ENCODE measurements around the gene TRIM62. TPM values are rescaled to one million over a fixed set of nuclear protein-coding genes. Genes with fewer than 3 reads are reported as not detected.
A peak's percentile ranks its signal among the peaks of the same experiment; 100 is the strongest.

The TRIM62 gene
- total RNA-seq, 1 donor from 2014 or later: 2.3 TPM

DNA sequence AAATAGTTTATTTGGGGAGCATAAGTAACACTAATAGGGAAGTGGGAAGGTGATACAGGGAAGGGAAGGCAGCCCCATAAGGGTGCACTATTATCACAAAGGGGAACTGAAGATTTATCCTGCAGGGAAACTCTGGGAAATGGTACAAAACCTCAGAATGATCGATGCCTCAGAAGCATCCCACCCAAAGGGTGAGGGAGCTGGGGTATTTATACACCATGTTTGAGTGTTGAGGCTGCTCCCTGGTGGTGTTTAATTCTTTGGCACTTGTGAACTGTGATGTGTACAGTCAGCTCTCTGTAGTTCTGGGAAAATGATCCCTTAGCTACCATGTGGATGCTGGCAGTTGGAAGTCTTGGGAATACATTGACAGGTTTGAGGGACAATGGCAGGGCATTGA is 5.1 kb upstream of the TRIM62 start:
- intact Hi-C loops (cut with micrococcal nuclease): no loop called here
- no peak for DNase-seq
- Histone ChIP-seq H3K9me3 (replicated peaks) (no peaks in the 10 kb centered on the region), H3K4me3 (no peak overlapping the region), H3K36me3 (no peaks in the 10 kb centered on the region), H3K27me3 (ENCODE audit: low read depth) (no peaks in the 10 kb centered on the region), H3K4me1 (peaks cover 11% of the 10 kb centered on the region), H3K27ac (replicated peaks) (no peak overlapping the region)
- TF ChIP-seq CTCF (IDR thresholded peaks at IDR 0.05; ENCODE audit: borderline replicate concordance): no peak

DNA sequence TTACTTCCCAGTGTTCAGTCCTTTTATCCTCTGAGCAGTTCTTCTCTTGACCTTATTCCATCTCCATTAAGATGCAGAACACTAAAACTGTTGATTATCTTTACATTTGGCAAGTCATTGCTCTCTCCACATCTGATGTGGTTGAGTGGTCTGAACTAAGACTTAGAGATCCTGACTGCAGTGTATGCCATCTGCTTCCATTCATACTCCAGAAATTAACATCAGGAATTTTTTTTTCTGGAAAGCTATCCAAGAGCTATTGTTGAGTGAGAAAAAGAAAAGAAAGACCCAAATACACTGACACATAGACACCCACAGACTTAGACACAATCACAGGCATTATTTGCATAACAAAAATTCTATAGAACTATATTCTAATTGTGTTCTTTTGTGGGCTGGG is 3.7 kb upstream of the TRIM62 start:
- TF ChIP-seq CTCF (IDR thresholded peaks at IDR 0.05; ENCODE audit: borderline replicate concordance): no peak
- Histone ChIP-seq H3K36me3 (no peaks in the 10 kb centered on the region), H3K4me3 (no peak overlapping the region), H3K4me1 (peaks cover 21% of the 10 kb centered on the region), H3K27ac (replicated peaks) (no peak overlapping the region), H3K9me3 (replicated peaks) (no peaks in the 10 kb centered on the region), H3K27me3 (ENCODE audit: low read depth) (no peaks in the 10 kb centered on the region)
- intact Hi-C loops (cut with micrococcal nuclease): no loop called here
- DNase-seq: no peak

GRCh38 chr1:33183306-33183705 is 1.5 kb upstream of the TRIM62 start:
- no peak for TF ChIP-seq CTCF (IDR thresholded peaks at IDR 0.05; ENCODE audit: borderline replicate concordance)
- no peaks in the 10 kb centered on the region for H3K27me3 ChIP-seq (ENCODE audit: low read depth)
- H3K4me3 ChIP-seq: no peak overlapping the region
- H3K36me3 ChIP-seq: no peaks in the 10 kb centered on the region
- H3K9me3 ChIP-seq (replicated peaks): no peaks in the 10 kb centered on the region
- H3K27ac ChIP-seq (replicated peaks): no peak overlapping the region
- no peak for DNase-seq
- H3K4me1 ChIP-seq: peaks cover 29% of the 10 kb centered on the region
- intact Hi-C loops (cut with micrococcal nuclease): no loop called here

DNA sequence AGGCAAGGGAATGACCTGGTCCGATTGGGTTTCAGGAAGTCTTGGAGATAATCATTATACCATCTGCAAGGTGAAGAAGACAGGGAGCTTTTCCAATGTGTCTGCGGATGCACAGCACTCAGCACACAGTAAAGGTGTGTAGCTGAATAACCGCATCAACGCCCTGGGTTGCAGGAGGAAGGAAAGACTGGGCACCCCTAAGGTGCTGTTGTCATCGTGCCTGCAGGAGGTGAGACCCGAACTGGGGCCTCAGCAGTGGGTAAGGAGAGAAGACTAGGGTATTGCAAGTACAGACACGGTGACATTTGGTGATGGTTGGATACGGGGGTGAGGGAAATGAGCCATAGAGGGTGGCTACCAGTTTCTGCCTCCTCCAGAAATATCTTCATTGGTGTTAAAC is 1.1 kb upstream of the TRIM62 start:
- intact Hi-C loops (cut with micrococcal nuclease): no loop called here
- Histone ChIP-seq H3K4me3 (no peak overlapping the region), H3K36me3 (no peaks in the 10 kb centered on the region), H3K9me3 (replicated peaks) (no peaks in the 10 kb centered on the region), H3K27ac (replicated peaks) (peak overlapping the region; percentile 84), H3K27me3 (ENCODE audit: low read depth) (no peaks in the 10 kb centered on the region), H3K4me1 (peaks cover 29% of the 10 kb centered on the region)
- no peak for DNase-seq
- no peak for TF ChIP-seq CTCF (IDR thresholded peaks at IDR 0.05; ENCODE audit: borderline replicate concordance)

- H3K4me1 ChIP-seq: peaks cover 29% of the 10 kb centered on the region
- H3K27ac ChIP-seq (replicated peaks): peak overlapping the region; percentile 84
- intact Hi-C loops (cut with micrococcal nuclease): no loop called here
- no peaks in the 10 kb centered on the region for H3K36me3 ChIP-seq
- no peaks in the 10 kb centered on the region for H3K9me3 ChIP-seq (replicated peaks)
- TF ChIP-seq CTCF (IDR thresholded peaks at IDR 0.05; ENCODE audit: borderline replicate concordance): no peak
- peak overlapping the region; percentile 90 for H3K4me3 ChIP-seq
- DNase-seq: no peak
- H3K27me3 ChIP-seq (ENCODE audit: low read depth): no peaks in the 10 kb centered on the region
Observed at GRCh38 chr1:33182401-33182841, 578 bp upstream of the TRIM62 start.
